ENCODE measurements around the gene CYP2F1.
"Not testable (repeated sequence)": the region's sequence is repeated elsewhere in the genome, so short reads cannot be mapped to it uniquely, and the experiment has no call there.

The CYP2F1 gene

DNA sequence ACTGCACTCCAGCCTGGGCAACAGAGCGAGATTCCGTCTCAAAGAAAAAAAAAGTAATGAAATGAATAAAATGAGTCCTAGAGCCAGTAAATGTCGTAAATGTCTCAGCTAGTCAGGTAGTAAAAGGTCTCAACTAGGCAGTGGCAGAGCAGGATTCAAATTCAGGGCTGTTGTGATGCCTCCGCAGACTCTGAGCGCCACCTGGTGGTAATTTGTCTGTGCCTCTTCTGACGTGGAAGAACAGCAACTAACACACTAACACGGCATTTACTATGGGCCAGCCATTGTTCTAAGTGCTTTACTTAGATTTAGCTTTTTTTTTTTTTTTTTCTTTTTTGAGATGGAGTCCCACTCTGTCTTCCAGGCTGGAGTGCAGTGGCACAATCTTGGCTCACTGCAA lies 30.2 kb downstream of the CYP2F1 start:
- no peak overlapping the region for H2AFZ ChIP-seq (ENCODE audit: low read length)
- no peaks in the 10 kb centered on the region for H3K9me2 ChIP-seq (replicated peaks; ENCODE audit: insufficient read depth, low read length)
- peaks cover 43% of the 10 kb centered on the region for H3K27me3 ChIP-seq (replicated peaks; ENCODE audit: insufficient read depth, low read length)
- no peaks in the 10 kb centered on the region for H3F3A ChIP-seq (ENCODE audit: insufficient read depth, low read length)
- peak; percentile 81 for DNase-seq
- no peak overlapping the region for H3K9ac ChIP-seq (ENCODE audit: low read length)
- no peak overlapping the region for H3K4me2 ChIP-seq (ENCODE audit: low read depth, low read length)
- no peak overlapping the region for H3K27ac ChIP-seq (ENCODE audit: low read length)
- H4K20me1 ChIP-seq (ENCODE audit: insufficient read depth, low read length), result no peaks in the 10 kb centered on the region
- H3K79me2 ChIP-seq (ENCODE audit: low read length), result no peaks in the 10 kb centered on the region
- H3K9me3 ChIP-seq (replicated peaks; ENCODE audit: insufficient read depth, low read length), result no peaks in the 10 kb centered on the region
- no peaks in the 10 kb centered on the region for H3K36me3 ChIP-seq (replicated peaks; ENCODE audit: insufficient read depth, low read length)
- no peaks in the 10 kb centered on the region for H3K4me1 ChIP-seq (ENCODE audit: low read length)
- no peak overlapping the region for H3K4me3 ChIP-seq (ENCODE audit: low read length)
- TF ChIP-seq EZH2 (optimal IDR thresholded peaks at IDR 0.05; ENCODE audit: low read depth, low read length) (no peak), CTCF (IDR thresholded peaks at IDR 0.05; ENCODE audit: low read length) (peak; percentile 77), EZH2phosphoT487 (IDR thresholded peaks at IDR 0.05; ENCODE audit: low read length) (no peak)

GRCh38 chr19:41149831-41150230 lies 35.6 kb downstream of the CYP2F1 start:
- H3K4me1 ChIP-seq (ENCODE audit: low read length), result no peaks in the 10 kb centered on the region
- DNase-seq, result no peak
- no peak overlapping the region for H3K4me3 ChIP-seq (ENCODE audit: low read length)
- TF ChIP-seq CTCF (IDR thresholded peaks at IDR 0.05; ENCODE audit: low read length) (no peak), EZH2 (optimal IDR thresholded peaks at IDR 0.05; ENCODE audit: low read depth, low read length) (no peak), EZH2phosphoT487 (IDR thresholded peaks at IDR 0.05; ENCODE audit: low read length) (no peak)
- peaks cover 64% of the 10 kb centered on the region for H3K27me3 ChIP-seq (replicated peaks; ENCODE audit: insufficient read depth, low read length)
- no peaks in the 10 kb centered on the region for H4K20me1 ChIP-seq (ENCODE audit: insufficient read depth, low read length)
- no peak overlapping the region for H3K27ac ChIP-seq (ENCODE audit: low read length)
- H3K9me2 ChIP-seq (replicated peaks; ENCODE audit: insufficient read depth, low read length), result no peaks in the 10 kb centered on the region
- H3K79me2 ChIP-seq (ENCODE audit: low read length), result no peaks in the 10 kb centered on the region
- no peaks in the 10 kb centered on the region for H3F3A ChIP-seq (ENCODE audit: insufficient read depth, low read length)
- H3K36me3 ChIP-seq (replicated peaks; ENCODE audit: insufficient read depth, low read length), result no peaks in the 10 kb centered on the region
- no peaks in the 10 kb centered on the region for H3K9me3 ChIP-seq (replicated peaks; ENCODE audit: insufficient read depth, low read length)
- H3K4me2 ChIP-seq (ENCODE audit: low read depth, low read length), result no peak overlapping the region
- no peak overlapping the region for H3K9ac ChIP-seq (ENCODE audit: low read length)
- H2AFZ ChIP-seq (ENCODE audit: low read length), result no peak overlapping the region

- H3K9ac ChIP-seq (ENCODE audit: low read length), result not testable (repeated sequence)
Observed at GRCh38 chr19:41150986-41151385, 36.8 kb downstream of the CYP2F1 start.

DNA sequence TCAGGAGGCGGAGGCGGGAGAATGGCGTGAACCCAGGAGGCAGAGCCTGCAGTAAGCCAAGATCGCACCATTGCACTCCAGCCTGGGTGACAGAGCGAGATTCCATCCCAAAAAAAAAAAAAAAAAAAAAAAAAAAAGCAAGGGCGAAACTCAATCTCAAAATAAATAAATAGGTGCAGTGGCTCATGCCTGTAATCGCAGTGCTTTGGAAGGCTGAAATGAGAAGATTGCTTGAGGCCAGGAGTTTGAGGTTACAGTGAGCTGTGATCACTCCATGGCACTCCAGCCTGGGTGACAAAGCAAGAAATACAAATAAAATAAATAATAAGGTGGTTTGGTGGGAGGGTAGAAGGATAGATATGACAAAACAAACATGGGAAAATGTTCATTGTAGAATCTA lies 39.8 kb downstream of the CYP2F1 start:
- H3K4me2 ChIP-seq (ENCODE audit: low read depth, low read length), result no peak overlapping the region
- no peak overlapping the region for H2AFZ ChIP-seq (ENCODE audit: low read length)
- no peaks in the 10 kb centered on the region for H3K9me2 ChIP-seq (replicated peaks; ENCODE audit: insufficient read depth, low read length)
- no peaks in the 10 kb centered on the region for H4K20me1 ChIP-seq (ENCODE audit: insufficient read depth, low read length)
- no peak overlapping the region for H3K9ac ChIP-seq (ENCODE audit: low read length)
- no peaks in the 10 kb centered on the region for H3K36me3 ChIP-seq (replicated peaks; ENCODE audit: insufficient read depth, low read length)
- H3K27me3 ChIP-seq (replicated peaks; ENCODE audit: insufficient read depth, low read length), result peaks cover 71% of the 10 kb centered on the region
- no peaks in the 10 kb centered on the region for H3K4me1 ChIP-seq (ENCODE audit: low read length)
- no peaks in the 10 kb centered on the region for H3F3A ChIP-seq (ENCODE audit: insufficient read depth, low read length)
- no peak overlapping the region for H3K27ac ChIP-seq (ENCODE audit: low read length)
- no peaks in the 10 kb centered on the region for H3K9me3 ChIP-seq (replicated peaks; ENCODE audit: insufficient read depth, low read length)
- no peak for DNase-seq
- no peak overlapping the region for H3K4me3 ChIP-seq (ENCODE audit: low read length)
- no peaks in the 10 kb centered on the region for H3K79me2 ChIP-seq (ENCODE audit: low read length)
- no peak for TF ChIP-seq EZH2phosphoT487 (IDR thresholded peaks at IDR 0.05; ENCODE audit: low read length)
- no peak for TF ChIP-seq EZH2 (optimal IDR thresholded peaks at IDR 0.05; ENCODE audit: low read depth, low read length)
- no peak for TF ChIP-seq CTCF (IDR thresholded peaks at IDR 0.05; ENCODE audit: low read length)

More at GRCh38 chr19:41150986-41151385, 36.8 kb downstream of the CYP2F1 start:
- not testable (repeated sequence) for H3F3A ChIP-seq (ENCODE audit: insufficient read depth, low read length); H3K4me3 ChIP-seq (ENCODE audit: low read length); H3K4me1 ChIP-seq (ENCODE audit: low read length); H3K9me2 ChIP-seq (replicated peaks; ENCODE audit: insufficient read depth, low read length); H3K9me3 ChIP-seq (replicated peaks; ENCODE audit: insufficient read depth, low read length); H3K27ac ChIP-seq (ENCODE audit: low read length); H3K4me2 ChIP-seq (ENCODE audit: low read depth, low read length); H2AFZ ChIP-seq (ENCODE audit: low read length); H4K20me1 ChIP-seq (ENCODE audit: insufficient read depth, low read length); H3K36me3 ChIP-seq (replicated peaks; ENCODE audit: insufficient read depth, low read length); DNase-seq; H3K79me2 ChIP-seq (ENCODE audit: low read length)
- peaks cover 68% of the 10 kb centered on the region for H3K27me3 ChIP-seq (replicated peaks; ENCODE audit: insufficient read depth, low read length)

Measured in MM.1S (cell line).